ENCODE measurements around the gene LYZL1. TPM values are rescaled to one million over a fixed set of nuclear protein-coding genes. Genes with fewer than 3 reads are reported as not detected.
A peak's percentile ranks its signal among the peaks of the same experiment; 100 is the strongest.

LYZL1 gene
- total RNA-seq, 1 donor, result not detected

DNA sequence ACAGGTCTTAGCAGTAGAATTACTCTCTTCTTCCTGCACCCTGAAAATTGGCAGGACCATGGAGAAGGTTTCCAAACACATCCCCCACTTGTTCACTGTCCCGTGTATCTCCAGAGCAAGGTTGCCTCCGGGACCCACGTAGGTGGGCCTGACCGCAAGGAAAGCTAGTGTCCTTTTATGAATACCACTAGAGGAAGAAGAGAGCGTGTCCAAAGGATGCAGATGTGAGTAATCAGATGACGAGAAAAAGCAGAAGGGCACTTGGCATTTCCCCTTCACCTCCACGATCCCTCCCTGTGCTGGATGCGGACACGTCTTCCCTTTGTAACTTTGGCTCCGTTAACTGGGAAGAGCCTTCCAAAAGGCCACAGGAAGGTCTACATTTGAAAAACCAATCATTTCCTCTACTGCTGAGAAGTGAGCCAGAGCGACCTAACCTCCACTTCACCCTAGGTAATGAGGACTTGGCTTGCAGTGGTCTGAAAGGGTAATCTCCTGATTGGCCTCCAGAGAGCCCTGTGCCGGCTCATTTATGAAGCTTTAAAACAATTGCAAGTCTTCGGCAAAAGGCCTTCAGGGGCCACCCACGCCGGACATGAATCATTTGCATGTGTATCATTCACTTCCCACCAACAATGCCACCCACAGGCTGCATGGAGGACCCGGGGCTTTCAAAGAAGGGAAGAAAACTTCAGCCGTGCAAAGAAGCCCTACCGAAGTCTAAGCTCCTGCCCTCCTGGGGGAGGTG is 55.4 kb downstream of the LYZL1 start:
- TF ChIP-seq, protein P1, sequence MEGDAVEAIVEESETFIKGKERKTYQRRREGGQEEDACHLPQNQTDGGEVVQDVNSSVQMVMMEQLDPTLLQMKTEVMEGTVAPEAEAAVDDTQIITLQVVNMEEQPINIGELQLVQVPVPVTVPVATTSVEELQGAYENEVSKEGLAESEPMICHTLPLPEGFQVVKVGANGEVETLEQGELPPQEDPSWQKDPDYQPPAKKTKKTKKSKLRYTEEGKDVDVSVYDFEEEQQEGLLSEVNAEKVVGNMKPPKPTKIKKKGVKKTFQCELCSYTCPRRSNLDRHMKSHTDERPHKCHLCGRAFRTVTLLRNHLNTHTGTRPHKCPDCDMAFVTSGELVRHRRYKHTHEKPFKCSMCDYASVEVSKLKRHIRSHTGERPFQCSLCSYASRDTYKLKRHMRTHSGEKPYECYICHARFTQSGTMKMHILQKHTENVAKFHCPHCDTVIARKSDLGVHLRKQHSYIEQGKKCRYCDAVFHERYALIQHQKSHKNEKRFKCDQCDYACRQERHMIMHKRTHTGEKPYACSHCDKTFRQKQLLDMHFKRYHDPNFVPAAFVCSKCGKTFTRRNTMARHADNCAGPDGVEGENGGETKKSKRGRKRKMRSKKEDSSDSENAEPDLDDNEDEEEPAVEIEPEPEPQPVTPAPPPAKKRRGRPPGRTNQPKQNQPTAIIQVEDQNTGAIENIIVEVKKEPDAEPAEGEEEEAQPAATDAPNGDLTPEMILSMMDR (IDR thresholded peaks at IDR 0.05; ENCODE audit: insufficient read depth, low read depth, low read length), result no peak
- DNase-seq (ENCODE audit: low read depth), result peak; percentile 10
- no peak overlapping the region for H3K4me3 ChIP-seq (ENCODE audit: low read depth, low read length)

DNA sequence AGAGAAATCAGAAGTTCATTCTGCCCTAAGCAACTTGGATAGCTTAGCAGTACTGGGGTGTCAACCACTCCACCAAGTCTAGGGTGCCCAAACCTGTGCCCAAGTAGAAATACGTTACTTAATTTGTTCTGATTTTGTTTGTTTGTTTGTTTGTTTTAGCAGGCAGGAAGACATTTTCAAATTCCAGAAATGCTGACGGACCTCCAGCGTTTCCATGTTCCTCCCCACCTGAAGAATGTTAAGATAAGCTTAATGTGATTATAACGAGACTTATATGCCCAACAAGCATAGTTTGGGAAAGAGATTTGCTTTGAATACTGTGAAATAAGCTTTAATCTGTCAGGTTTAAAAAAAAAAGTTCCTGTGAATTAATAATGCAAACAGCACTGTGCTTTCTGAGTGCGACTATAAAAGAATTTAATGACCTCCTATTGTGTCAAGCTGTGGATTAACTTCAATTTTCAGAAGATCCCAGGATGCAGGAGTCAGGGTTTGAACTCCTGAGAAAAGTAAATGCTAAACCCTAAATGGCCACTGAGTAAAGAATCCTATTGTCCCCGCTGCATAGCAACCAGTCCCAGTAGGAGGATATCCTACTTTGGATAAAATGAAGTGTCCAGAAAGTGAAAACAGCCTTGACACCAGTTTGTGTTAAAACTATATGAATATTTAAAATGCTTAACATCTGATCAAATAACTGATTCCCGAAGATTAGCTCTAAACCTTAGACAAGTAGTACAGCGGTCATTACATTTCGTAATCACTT is 56.5 kb downstream of the LYZL1 start:
- TF ChIP-seq, protein P1 (IDR thresholded peaks at IDR 0.05; ENCODE audit: insufficient read depth, low read depth, low read length), result no peak
- DNase-seq (ENCODE audit: low read depth), result no peak

DNA sequence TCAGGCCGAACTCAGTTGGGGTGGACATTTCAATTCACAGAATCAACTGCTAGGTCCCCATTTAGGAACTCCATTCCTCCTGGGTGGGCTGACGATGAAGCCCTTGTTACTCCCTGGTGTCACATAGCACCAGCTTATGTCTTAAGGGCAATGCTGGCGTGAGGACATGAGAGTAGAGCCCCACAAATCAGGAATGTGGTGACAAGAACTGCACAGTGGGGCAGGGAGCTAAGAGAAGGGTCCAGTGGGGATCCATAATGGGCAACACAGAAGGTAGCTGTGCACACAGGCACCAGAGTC is 57.0 kb downstream of the LYZL1 start:
- TF ChIP-seq, protein P1 (IDR thresholded peaks at IDR 0.05; ENCODE audit: insufficient read depth, low read depth, low read length), result no peak

More for the DNA sequence above, 56.5 kb downstream of the LYZL1 start:
- no peak overlapping the region for H3K4me3 ChIP-seq (ENCODE audit: low read depth, low read length)

DNA sequence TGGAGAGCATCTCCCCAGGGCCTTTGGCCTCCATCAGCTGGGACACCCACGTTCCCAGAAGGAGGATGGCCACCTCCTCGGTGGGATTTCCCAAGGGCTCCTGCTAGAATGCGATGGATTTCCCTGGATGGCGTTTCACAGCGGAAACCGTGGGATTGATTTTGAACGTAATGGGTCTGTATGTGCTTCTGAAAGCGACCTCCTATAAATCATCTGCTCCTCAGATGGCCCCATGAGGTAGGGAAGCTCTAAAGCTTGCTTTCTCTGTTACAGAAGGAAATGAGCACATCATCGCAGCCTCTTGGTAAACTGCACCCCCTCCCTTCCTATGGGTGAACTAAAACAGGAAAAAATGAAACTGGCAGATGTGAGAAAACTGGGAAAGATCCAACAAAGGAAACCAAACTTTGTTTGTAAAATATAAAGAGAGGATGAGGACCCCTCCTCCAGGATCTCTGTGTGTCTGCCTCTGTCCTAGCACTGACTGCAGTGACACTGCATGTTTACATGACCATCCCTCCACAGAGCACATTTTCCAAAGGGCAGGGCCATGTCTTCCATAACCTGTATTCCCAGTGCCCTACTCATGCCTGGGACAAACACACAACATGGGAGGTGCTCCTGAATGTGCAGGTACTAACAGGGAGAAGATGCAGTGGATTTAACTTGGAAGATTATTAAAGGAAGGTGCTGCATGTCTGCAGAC is 57.6 kb downstream of the LYZL1 start:
- TF ChIP-seq, protein P1 (IDR thresholded peaks at IDR 0.05; ENCODE audit: insufficient read depth, low read depth, low read length), result no peak
- H3K4me3 ChIP-seq (ENCODE audit: low read depth, low read length), result no peak overlapping the region
- no peak for DNase-seq (ENCODE audit: low read depth)

More for the DNA sequence above, 57.0 kb downstream of the LYZL1 start:
- DNase-seq (ENCODE audit: low read depth), result no peak
- no peak overlapping the region for H3K4me3 ChIP-seq (ENCODE audit: low read depth, low read length)

DNA sequence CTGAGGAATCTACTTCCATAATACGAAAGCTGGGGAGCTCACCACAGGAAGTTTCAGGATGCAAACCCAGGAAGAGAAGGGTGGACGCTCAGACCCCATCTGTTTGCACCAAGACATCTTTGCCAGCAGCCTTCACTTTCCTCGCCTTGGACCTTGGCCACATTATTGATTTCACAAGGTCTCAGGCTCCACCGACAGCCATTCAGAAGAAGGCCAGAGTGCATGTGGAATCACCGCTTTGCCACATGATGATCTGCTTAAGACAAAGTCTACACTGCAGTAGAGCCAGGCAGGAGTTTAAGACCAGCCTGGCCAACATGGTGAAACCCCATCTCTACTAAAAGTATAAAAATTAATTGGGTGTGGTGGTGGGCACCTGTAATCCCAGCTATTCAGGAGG is 60.0 kb downstream of the LYZL1 start:
- DNase-seq (ENCODE audit: low read depth), result no peak
- TF ChIP-seq, protein P1 (IDR thresholded peaks at IDR 0.05; ENCODE audit: insufficient read depth, low read depth, low read length), result no peak
- no peak overlapping the region for H3K4me3 ChIP-seq (ENCODE audit: low read depth, low read length)

DNA sequence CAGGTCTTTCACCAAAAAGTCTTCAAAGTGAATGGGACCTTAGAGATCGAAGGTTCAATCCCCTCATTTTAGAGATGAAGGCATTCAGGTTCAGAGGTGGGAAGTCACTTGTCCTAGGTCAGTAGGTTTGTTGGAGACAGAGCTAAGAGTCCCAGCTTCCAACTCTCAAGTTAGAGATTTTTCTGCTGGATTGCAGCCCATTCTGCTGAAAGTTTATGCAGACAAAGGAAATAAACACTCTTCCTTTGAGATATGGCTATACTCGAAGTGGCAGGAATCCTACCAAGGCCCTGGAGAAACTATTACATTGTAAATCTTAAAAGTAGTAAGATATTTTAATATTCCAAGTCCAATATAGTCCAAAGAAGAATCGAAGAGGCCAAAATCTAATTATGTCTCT is 64.4 kb downstream of the LYZL1 start:
- no peak for DNase-seq (ENCODE audit: low read depth)
- H3K4me3 ChIP-seq (ENCODE audit: low read depth, low read length), result no peak overlapping the region
- TF ChIP-seq, protein P1 (IDR thresholded peaks at IDR 0.05; ENCODE audit: insufficient read depth, low read depth, low read length), result no peak
